ENCODE data around the gene ARID1B. TPM values are rescaled to one million over a fixed set of nuclear protein-coding genes. Genes with fewer than 3 reads are reported as not detected.

The ARID1B gene
- total RNA-seq, 4 donors from 2014 or later: 87.1 to 194 (median 115) TPM

DNA sequence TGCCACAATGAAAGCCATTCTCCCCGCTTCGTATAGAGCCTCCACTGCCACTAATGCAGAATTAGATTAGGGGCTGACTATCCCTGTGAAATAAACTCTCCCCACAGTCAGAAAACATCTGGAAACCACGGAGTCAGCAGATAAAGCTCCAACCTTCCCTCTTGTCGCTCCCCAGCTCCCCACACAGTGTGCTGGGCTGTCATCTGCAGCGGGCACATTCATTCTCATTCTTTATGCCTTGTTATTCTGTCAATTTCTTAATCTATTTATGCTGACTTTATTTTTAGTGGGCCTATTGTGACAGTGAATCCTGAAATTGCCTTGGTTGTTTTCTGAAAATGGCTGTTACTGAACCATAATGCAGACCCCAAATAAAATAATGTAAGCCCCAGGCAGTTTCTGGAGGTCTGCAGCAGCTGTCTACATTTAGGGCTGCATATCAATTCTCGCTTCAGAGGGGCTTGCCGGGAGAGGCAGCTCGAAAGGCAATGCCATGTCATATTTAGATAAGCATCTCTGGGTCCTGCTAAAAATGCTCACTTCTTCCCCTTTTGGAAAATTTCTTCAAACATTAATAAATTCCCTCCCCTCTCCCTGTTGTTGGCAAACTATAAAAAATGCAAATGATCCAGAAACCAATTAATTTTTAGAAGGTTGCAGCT is 474.5 kb downstream of the ARID1B start:
- in situ Hi-C loops (cut with MboI; ENCODE audit: low pct_ligation_motif_present in 1 of 4, low pct_unique_long_range_greater_than_20kb in 1 of 4, low sequenced_read_pairs in 3 of 4) (no loop called here), intact Hi-C loops (cut with DNase I; ENCODE audit: low total_unique reads) (no loop called here)
- 81 to 83% methylated on average over 1 to 8 of the region's 8 CpGs for WGBS, 2 donors (ENCODE audit: low coverage in 1 of 2)
- H3K4me1 ChIP-seq: peaks cover 0 to 3% (median 0%) of the 10 kb centered on the region in 4 donors
- no peak overlapping the region for H3K4me3 ChIP-seq
- TF ChIP-seq POLR2A (IDR thresholded peaks at IDR 0.05): no peak
- TF ChIP-seq POLR2AphosphoS5 (IDR thresholded peaks at IDR 0.05): no peak
- TF ChIP-seq, protein P1, sequence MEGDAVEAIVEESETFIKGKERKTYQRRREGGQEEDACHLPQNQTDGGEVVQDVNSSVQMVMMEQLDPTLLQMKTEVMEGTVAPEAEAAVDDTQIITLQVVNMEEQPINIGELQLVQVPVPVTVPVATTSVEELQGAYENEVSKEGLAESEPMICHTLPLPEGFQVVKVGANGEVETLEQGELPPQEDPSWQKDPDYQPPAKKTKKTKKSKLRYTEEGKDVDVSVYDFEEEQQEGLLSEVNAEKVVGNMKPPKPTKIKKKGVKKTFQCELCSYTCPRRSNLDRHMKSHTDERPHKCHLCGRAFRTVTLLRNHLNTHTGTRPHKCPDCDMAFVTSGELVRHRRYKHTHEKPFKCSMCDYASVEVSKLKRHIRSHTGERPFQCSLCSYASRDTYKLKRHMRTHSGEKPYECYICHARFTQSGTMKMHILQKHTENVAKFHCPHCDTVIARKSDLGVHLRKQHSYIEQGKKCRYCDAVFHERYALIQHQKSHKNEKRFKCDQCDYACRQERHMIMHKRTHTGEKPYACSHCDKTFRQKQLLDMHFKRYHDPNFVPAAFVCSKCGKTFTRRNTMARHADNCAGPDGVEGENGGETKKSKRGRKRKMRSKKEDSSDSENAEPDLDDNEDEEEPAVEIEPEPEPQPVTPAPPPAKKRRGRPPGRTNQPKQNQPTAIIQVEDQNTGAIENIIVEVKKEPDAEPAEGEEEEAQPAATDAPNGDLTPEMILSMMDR (IDR thresholded peaks at IDR 0.05): no peak
- no peak for TF ChIP-seq EP300 (IDR thresholded peaks at IDR 0.05; ENCODE audit: low read depth)
- H3K27me3 ChIP-seq: no peaks in the 10 kb centered on the region
- H3K27ac ChIP-seq: no peak overlapping the region
- H3K9me3 ChIP-seq: no peaks in the 10 kb centered on the region
- H3K36me3 ChIP-seq: no peaks in the 10 kb centered on the region
- DNase-seq: no peak

DNA sequence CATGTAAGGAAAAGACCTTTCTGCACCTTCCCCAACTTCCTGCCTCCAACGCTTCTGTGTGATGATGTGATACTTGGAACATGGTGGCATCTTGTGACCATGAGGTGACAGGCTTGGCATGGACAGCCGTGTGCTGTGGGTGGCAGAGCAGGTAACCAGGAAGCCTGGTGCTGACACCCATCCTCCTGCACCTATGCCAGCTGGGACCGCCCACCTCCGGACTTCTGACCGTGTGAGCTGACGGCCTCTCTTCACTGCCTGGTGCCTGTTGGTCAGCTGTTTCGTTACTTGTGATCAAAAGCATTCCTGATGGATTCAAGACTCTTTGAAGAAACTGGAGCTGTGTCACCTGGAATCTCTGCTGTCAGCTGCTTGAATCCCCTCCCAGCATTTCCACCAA is 475.8 kb downstream of the ARID1B start:
- in situ Hi-C loops (cut with MboI; ENCODE audit: low pct_ligation_motif_present in 1 of 4, low pct_unique_long_range_greater_than_20kb in 1 of 4, low sequenced_read_pairs in 3 of 4): no loop called here
- DNase-seq: no peak
- intact Hi-C loops (cut with DNase I; ENCODE audit: low total_unique reads): no loop called here
- TF ChIP-seq POLR2AphosphoS5 (IDR thresholded peaks at IDR 0.05): no peak
- TF ChIP-seq POLR2A (IDR thresholded peaks at IDR 0.05): no peak
- no peak for TF ChIP-seq EP300 (IDR thresholded peaks at IDR 0.05; ENCODE audit: low read depth)
- TF ChIP-seq, protein P1 (IDR thresholded peaks at IDR 0.05): no peak
- no peak overlapping the region for H3K4me3 ChIP-seq
- H3K36me3 ChIP-seq: no peaks in the 10 kb centered on the region
- peaks cover 0 to 3% (median 0%) of the 10 kb centered on the region in 4 donors for H3K4me1 ChIP-seq
- WGBS, 2 donors (ENCODE audit: low coverage in 1 of 2): 89% methylated on average over 7 of the region's 7 CpGs; no CpG with 5 or more reads in 1 of the 2 donors
- no peaks in the 10 kb centered on the region for H3K9me3 ChIP-seq
- H3K27ac ChIP-seq: no peak overlapping the region
- no peaks in the 10 kb centered on the region for H3K27me3 ChIP-seq

DNA sequence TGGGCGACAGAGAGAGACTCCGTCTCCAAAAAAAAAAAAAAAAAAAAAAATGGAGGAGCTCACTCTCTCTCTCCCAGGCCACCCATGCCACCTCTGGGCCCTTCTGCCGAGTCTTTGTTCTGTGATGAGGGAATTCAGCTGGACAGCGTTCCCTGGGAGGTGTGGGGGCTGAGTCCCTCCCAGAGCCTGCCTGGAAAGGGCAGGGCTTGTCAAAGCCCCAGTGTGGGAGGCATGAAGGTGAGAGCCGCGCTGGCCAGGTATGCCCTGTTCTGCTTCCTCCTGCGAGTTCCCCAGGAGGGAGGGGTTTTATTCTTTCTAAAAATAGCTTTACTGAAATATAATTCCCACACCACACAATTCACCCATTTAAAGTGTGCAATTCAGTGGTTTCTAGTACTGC is 476.5 kb downstream of the ARID1B start:
- no peaks in the 10 kb centered on the region for H3K9me3 ChIP-seq
- H3K36me3 ChIP-seq: no peaks in the 10 kb centered on the region
- no peak overlapping the region for H3K27ac ChIP-seq
- no peaks in the 10 kb centered on the region for H3K27me3 ChIP-seq
- in situ Hi-C loops (cut with MboI; ENCODE audit: low pct_ligation_motif_present in 1 of 4, low pct_unique_long_range_greater_than_20kb in 1 of 4, low sequenced_read_pairs in 3 of 4) (no loop called here), intact Hi-C loops (cut with DNase I; ENCODE audit: low total_unique reads) (no loop called here)
- no peak overlapping the region for H3K4me3 ChIP-seq
- 28 to 52% methylated on average over 7 of the region's 7 CpGs for WGBS, 2 donors (ENCODE audit: low coverage in 1 of 2)
- TF ChIP-seq EP300 (IDR thresholded peaks at IDR 0.05; ENCODE audit: low read depth) (no peak), POLR2AphosphoS5 (IDR thresholded peaks at IDR 0.05) (no peak), POLR2A (IDR thresholded peaks at IDR 0.05) (no peak)
- TF ChIP-seq, protein P1 (IDR thresholded peaks at IDR 0.05): no peak
- DNase-seq: no peak
- peaks cover 0 to 3% (median 0%) of the 10 kb centered on the region in 4 donors for H3K4me1 ChIP-seq

GRCh38 chr6:157254538-157254937 is 477.4 kb downstream of the ARID1B start:
- in situ Hi-C loops (cut with MboI; ENCODE audit: low pct_ligation_motif_present in 1 of 4, low pct_unique_long_range_greater_than_20kb in 1 of 4, low sequenced_read_pairs in 3 of 4) (no loop called here), intact Hi-C loops (cut with DNase I; ENCODE audit: low total_unique reads) (no loop called here)
- TF ChIP-seq, protein P1 (IDR thresholded peaks at IDR 0.05): no peak
- TF ChIP-seq POLR2A (IDR thresholded peaks at IDR 0.05) (no peak), POLR2AphosphoS5 (IDR thresholded peaks at IDR 0.05) (no peak), EP300 (IDR thresholded peaks at IDR 0.05; ENCODE audit: low read depth) (no peak)
- DNase-seq: no peak
- Histone ChIP-seq H3K4me3 (no peak overlapping the region), H3K36me3 (no peaks in the 10 kb centered on the region), H3K9me3 (no peaks in the 10 kb centered on the region), H3K4me1 (peaks cover 0 to 3% (median 0%) of the 10 kb centered on the region in 4 donors), H3K27me3 (no peaks in the 10 kb centered on the region), H3K27ac (no peak overlapping the region)
- WGBS, 2 donors (ENCODE audit: low coverage in 1 of 2): 85 to 91% methylated on average over 3 of the region's 3 CpGs

Data from transverse colon (tissue), 4 donors.